Lung (tissue), 12 donors: Measurements from ENCODE around the gene GAS6. TPM values are rescaled to one million over a fixed set of nuclear protein-coding genes. Genes with fewer than 3 reads are reported as not detected.
"Not testable (repeated sequence)": the region's sequence is repeated elsewhere in the genome, so short reads cannot be mapped to it uniquely, and the experiment has no call there.

Source experiments
- ATAC-seq: fragments of 200-7000 bp; cut with Tn5 transposase; one replicate; pipeline ENCODE4 v1.9.1; 2020; ENCODE audit warnings: moderate number of reproducible peaks; ENCODE audit not compliant: insufficient read depth, low FRiP score
- DNase-seq, 3 donors: peaks; one replicate each; pipeline ENCODE4 v3.0.0-alpha.2; 2013 to 2017
- H3K27ac ChIP-seq, 2 donors: one replicate each; pipeline ENCODE4 v1.5.1; 2013; ENCODE audit warnings: mild to moderate bottlenecking in 2 of 2, moderate library complexity in 2 of 2, control low read depth in 1 of 2, inconsistent platforms in 1 of 2, low read depth in 1 of 2, low read length in 1 of 2
- H3K27me3 ChIP-seq, 3 donors: one replicate each; pipeline ENCODE4 v1.5.1; 2013; ENCODE audit warnings: low read length in 2 of 3; ENCODE audit not compliant: control insufficient read depth in 3 of 3, insufficient read depth in 3 of 3
- H3K36me3 ChIP-seq, 4 donors: one replicate each; pipeline ENCODE4 v1.5.1; 2013; ENCODE audit warnings: low read length in 4 of 4, mild to moderate bottlenecking in 1 of 4, moderate library complexity in 1 of 4; ENCODE audit not compliant: control insufficient read depth in 4 of 4, insufficient read depth in 4 of 4
- H3K4me1 ChIP-seq, 5 donors: one replicate each; pipeline ENCODE4 v1.5.1; 2013; ENCODE audit warnings: low read length in 5 of 5, mild to moderate bottlenecking in 2 of 5, moderate library complexity in 1 of 5; ENCODE audit not compliant: control insufficient read depth in 5 of 5, insufficient read depth in 5 of 5
- H3K4me3 ChIP-seq: one replicate; pipeline ENCODE4 v1.5.1; 2013; ENCODE audit warnings: mild to moderate bottlenecking, control low read depth, moderate library complexity
- H3K9ac ChIP-seq, 2 donors: one replicate each; pipeline ENCODE4 v1.5.1; 2013; ENCODE audit warnings: low read length in 2 of 2, control low read depth in 1 of 2; ENCODE audit not compliant: insufficient read depth in 1 of 2
- H3K9me3 ChIP-seq, 4 donors: one replicate each; pipeline ENCODE4 v1.5.1; 2013; ENCODE audit warnings: low read length in 3 of 4, mild to moderate bottlenecking in 1 of 4, moderate library complexity in 1 of 4; ENCODE audit not compliant: control insufficient read depth in 4 of 4, insufficient read depth in 3 of 4
- WGBS, 2 donors: extraction: QIAGEN DNeasy Blood & Tissue Kit; methylation state at CpG; one replicate each; pipeline ENCODE4 v1.1.7; 2013; 5-methylcytosine and 5-hydroxymethylcytosine counted together
- polyA plus RNA-seq, 2 donors: library from polyadenylated mRNA; stranded (reverse); fragments of 200-250 nt; gene quantifications; one replicate each; pipeline ENCODE4 v1.2.1, GENCODE V29; 2013
- total RNA-seq, 2 donors: library from RNA; depleted of rRNA in 1 of 2; stranded (reverse); fragments of >200 nt in 1 of 2; gene quantifications; one replicate each; pipeline ENCODE4 v1.2.1, GENCODE V29; 2014 to 2021
- TF ChIP-seq, protein P1 (sequence below): IDR thresholded peaks from 2 replicates; pipeline ENCODE4 v1.5.1; 2012; ENCODE audit warnings: mild to moderate bottlenecking; ENCODE audit errors: control extremely low read depth, extremely low read depth
- donor health status: control.
- donor health status: control.
- donor health status: Bipolar disorder and iron deficiency.
- donor health status: healthy.
- donor health status: DM: yes; HTN: yes; CAD: no.

GAS6 gene
- total and polyA plus RNA-seq, 4 donors = 61.8 to 107 (median 76.1) TPM

- TF ChIP-seq, protein P1, sequence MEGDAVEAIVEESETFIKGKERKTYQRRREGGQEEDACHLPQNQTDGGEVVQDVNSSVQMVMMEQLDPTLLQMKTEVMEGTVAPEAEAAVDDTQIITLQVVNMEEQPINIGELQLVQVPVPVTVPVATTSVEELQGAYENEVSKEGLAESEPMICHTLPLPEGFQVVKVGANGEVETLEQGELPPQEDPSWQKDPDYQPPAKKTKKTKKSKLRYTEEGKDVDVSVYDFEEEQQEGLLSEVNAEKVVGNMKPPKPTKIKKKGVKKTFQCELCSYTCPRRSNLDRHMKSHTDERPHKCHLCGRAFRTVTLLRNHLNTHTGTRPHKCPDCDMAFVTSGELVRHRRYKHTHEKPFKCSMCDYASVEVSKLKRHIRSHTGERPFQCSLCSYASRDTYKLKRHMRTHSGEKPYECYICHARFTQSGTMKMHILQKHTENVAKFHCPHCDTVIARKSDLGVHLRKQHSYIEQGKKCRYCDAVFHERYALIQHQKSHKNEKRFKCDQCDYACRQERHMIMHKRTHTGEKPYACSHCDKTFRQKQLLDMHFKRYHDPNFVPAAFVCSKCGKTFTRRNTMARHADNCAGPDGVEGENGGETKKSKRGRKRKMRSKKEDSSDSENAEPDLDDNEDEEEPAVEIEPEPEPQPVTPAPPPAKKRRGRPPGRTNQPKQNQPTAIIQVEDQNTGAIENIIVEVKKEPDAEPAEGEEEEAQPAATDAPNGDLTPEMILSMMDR = no peak
- no peaks in the 10 kb centered on the region for H3K9me3 ChIP-seq
- no peak overlapping the region for H3K9ac ChIP-seq
- 85 to 87% methylated on average over 36 to 37 of the region's 37 CpGs for WGBS, 2 donors
- no peak for DNase-seq
- H3K4me1 ChIP-seq = peaks cover 3 to 23% (median 10%) of the 10 kb centered on the region in 5 donors
- peaks cover 0 to 27% (median 1%) of the 10 kb centered on the region in 4 donors for H3K36me3 ChIP-seq
- H3K27ac ChIP-seq = no peak overlapping the region
- no peaks in the 10 kb centered on the region for H3K27me3 ChIP-seq
- H3K4me3 ChIP-seq = no peak overlapping the region
- no peak for ATAC-seq
Observed at GRCh38 chr13:113835461-113836270, 28.2 kb downstream of the GAS6 start.

- DNase-seq (no peak), ATAC-seq (no peak)
- Histone ChIP-seq H3K9me3 (no peaks in the 10 kb centered on the region), H3K9ac (no peak overlapping the region), H3K27ac (no peak overlapping the region), H3K4me1 (peaks cover 0 to 13% (median 10%) of the 10 kb centered on the region in 5 donors), H3K27me3 (no peaks in the 10 kb centered on the region), H3K36me3 (peaks cover 0 to 27% (median 1%) of the 10 kb centered on the region in 4 donors), H3K4me3 (no peak overlapping the region)
- TF ChIP-seq, protein P1 = no peak
- 90 to 94% methylated on average over 34 to 38 of the region's 38 CpGs for WGBS, 2 donors
Observed at GRCh38 chr13:113834496-113835200, 29.2 kb downstream of the GAS6 start.

GRCh38 chr13:113834006-113834405 is 29.9 kb downstream of the GAS6 start:
- Histone ChIP-seq H3K36me3 (peaks cover 0 to 27% (median 1%) of the 10 kb centered on the region in 4 donors), H3K4me1 (peaks cover 0 to 13% (median 9%) of the 10 kb centered on the region in 5 donors)
- not testable (repeated sequence) for ATAC-seq, H3K9me3 ChIP-seq, H3K27me3 ChIP-seq, H3K9ac ChIP-seq, H3K4me3 ChIP-seq, DNase-seq, H3K27ac ChIP-seq
- WGBS, 2 donors = 94 to 97% methylated on average over 17 of the region's 17 CpGs
